ENCODE data around the gene GORASP1. TPM values are rescaled to one million over a fixed set of nuclear protein-coding genes. Genes with fewer than 3 reads are reported as not detected.
A peak's percentile ranks its signal among the peaks of the same experiment; 100 is the strongest.

The GORASP1 gene
- total RNA-seq, 1 experiment from 2014 or later: 56.8 TPM

GRCh38 chr3:39112113-39112512, 4.7 kb upstream of the GORASP1 start:
- in situ Hi-C loops (cut with HindIII; ENCODE audit: low pct_unique_long_range_greater_than_20kb, low sequenced_read_pairs): loop anchor here (25.0 kb wide), 1 partner anchor 175 kb away; the partner anchor contains the start of gene CX3CR1
- DNase-seq (ENCODE audit: low read depth, low spot score): no peak

- in situ Hi-C loops (cut with HindIII; ENCODE audit: low pct_unique_long_range_greater_than_20kb, low sequenced_read_pairs): loop anchor here (25.0 kb wide), 1 partner anchor 177 kb away; the partner anchor contains the start of gene CX3CR1
- DNase-seq (ENCODE audit: low read depth, low spot score): peak; percentile 6
These were observed 2.7 kb upstream of the GORASP1 start for GRCh38 chr3:39110041-39110639.

GRCh38 chr3:39109086-39109485, 1.7 kb upstream of the GORASP1 start:
- no peak for DNase-seq (ENCODE audit: low read depth, low spot score)
- in situ Hi-C loops (cut with HindIII; ENCODE audit: low pct_unique_long_range_greater_than_20kb, low sequenced_read_pairs): loop anchor here (25.0 kb wide), 1 partner anchor 178 kb away; the partner anchor contains the start of gene CX3CR1

- in situ Hi-C loops (cut with HindIII; ENCODE audit: low pct_unique_long_range_greater_than_20kb, low sequenced_read_pairs): loop anchor here (25.0 kb wide), 1 partner anchor 179 kb away; the partner anchor contains the start of gene CX3CR1
These were observed 828 bp upstream of the GORASP1 start for GRCh38 chr3:39108200-39108710.

GRCh38 chr3:39106851-39107387, 508 bp downstream of the GORASP1 start:
- peak; percentile 34 for DNase-seq (ENCODE audit: low read depth, low spot score)
- in situ Hi-C loops (cut with HindIII; ENCODE audit: low pct_unique_long_range_greater_than_20kb, low sequenced_read_pairs): loop anchor here (25.0 kb wide), 1 partner anchor 180 kb away; the partner anchor contains the start of gene CX3CR1

More at GRCh38 chr3:39108200-39108710, 828 bp upstream of the GORASP1 start:
- DNase-seq (ENCODE audit: low read depth, low spot score): no peak

GRCh38 chr3:39106281-39106811, 1.1 kb downstream of the GORASP1 start:
- in situ Hi-C loops (cut with HindIII; ENCODE audit: low pct_unique_long_range_greater_than_20kb, low sequenced_read_pairs): loop anchor here (25.0 kb wide), 1 partner anchor 181 kb away; the partner anchor contains the start of gene CX3CR1
- DNase-seq (ENCODE audit: low read depth, low spot score): peak; percentile 8

- in situ Hi-C loops (cut with HindIII; ENCODE audit: low pct_unique_long_range_greater_than_20kb, low sequenced_read_pairs): loop anchor here (25.0 kb wide), 1 partner anchor 182 kb away; the partner anchor contains the start of gene CX3CR1
- DNase-seq (ENCODE audit: low read depth, low spot score): no peak
These were observed 1.8 kb downstream of the GORASP1 start for GRCh38 chr3:39105687-39106063.

- in situ Hi-C loops (cut with HindIII; ENCODE audit: low pct_unique_long_range_greater_than_20kb, low sequenced_read_pairs): loop anchor here (25.0 kb wide), 1 partner anchor 182 kb away; the partner anchor contains the start of gene CX3CR1
These were observed 2.3 kb downstream of the GORASP1 start for GRCh38 chr3:39104961-39105686.

GRCh38 chr3:39103791-39104552, 3.5 kb downstream of the GORASP1 start:
- DNase-seq (ENCODE audit: low read depth, low spot score): no peak
- in situ Hi-C loops (cut with HindIII; ENCODE audit: low pct_unique_long_range_greater_than_20kb, low sequenced_read_pairs): loop anchor here (25.0 kb wide), 1 partner anchor 183 kb away; the partner anchor contains the start of gene CX3CR1

More at GRCh38 chr3:39104961-39105686, 2.3 kb downstream of the GORASP1 start:
- no peak for DNase-seq (ENCODE audit: low read depth, low spot score)

GRCh38 chr3:39103324-39103693, 4.1 kb downstream of the GORASP1 start:
- in situ Hi-C loops (cut with HindIII; ENCODE audit: low pct_unique_long_range_greater_than_20kb, low sequenced_read_pairs): loop anchor here (25.0 kb wide), 1 partner anchor 184 kb away; the partner anchor contains the start of gene CX3CR1
- no peak for DNase-seq (ENCODE audit: low read depth, low spot score)

GRCh38 chr3:39102504-39103323, 4.7 kb downstream of the GORASP1 start:
- no peak for DNase-seq (ENCODE audit: low read depth, low spot score)
- in situ Hi-C loops (cut with HindIII; ENCODE audit: low pct_unique_long_range_greater_than_20kb, low sequenced_read_pairs): loop anchor here (25.0 kb wide), 1 partner anchor 185 kb away; the partner anchor contains the start of gene CX3CR1

GRCh38 chr3:39101022-39101689, 6.3 kb downstream of the GORASP1 start:
- in situ Hi-C loops (cut with HindIII; ENCODE audit: low pct_unique_long_range_greater_than_20kb, low sequenced_read_pairs): loop anchor here (25.0 kb wide), 1 partner anchor 186 kb away; the partner anchor contains the start of gene CX3CR1
- peak; percentile 66 for DNase-seq (ENCODE audit: low read depth, low spot score)

GRCh38 chr3:39100500-39100886, 6.9 kb downstream of the GORASP1 start:
- in situ Hi-C loops (cut with HindIII; ENCODE audit: low pct_unique_long_range_greater_than_20kb, low sequenced_read_pairs): loop anchor here (25.0 kb wide), 1 partner anchor 187 kb away; the partner anchor contains the start of gene CX3CR1

GRCh38 chr3:39099738-39100499, 7.5 kb downstream of the GORASP1 start:
- DNase-seq (ENCODE audit: low read depth, low spot score): no peak
- in situ Hi-C loops (cut with HindIII; ENCODE audit: low pct_unique_long_range_greater_than_20kb, low sequenced_read_pairs): loop anchor here (25.0 kb wide), 1 partner anchor 187 kb away; the partner anchor contains the start of gene CX3CR1

More at GRCh38 chr3:39100500-39100886, 6.9 kb downstream of the GORASP1 start:
- no peak for DNase-seq (ENCODE audit: low read depth, low spot score)

GRCh38 chr3:39099242-39099641, 8.2 kb downstream of the GORASP1 start:
- no peak for DNase-seq (ENCODE audit: low read depth, low spot score)
- in situ Hi-C loops (cut with HindIII; ENCODE audit: low pct_unique_long_range_greater_than_20kb, low sequenced_read_pairs): no loop called here

Measured in SK-MEL-5 (cell line).